Measurements from ENCODE around the gene AJM1. TPM values are rescaled to one million over a fixed set of nuclear protein-coding genes. Genes with fewer than 3 reads are reported as not detected.

AJM1 gene
- total and polyA plus RNA-seq, 2 donors (not counting 1 experiment from before 2014, with no cell fraction given): 1.7 to 2.9 TPM

GRCh38 chr9:136821826-136822544 lies 20.3 kb upstream of the AJM1 start:
- ChIA-PET POLR2A (interaction anchor here (1.1 kb wide), 1 partner anchor 10 kb away, joined by 3 read pairs; no protein-coding TSS in a partner anchor), CTCF (interaction anchor here (0.6 kb wide), 1 partner anchor 105 kb away, joined by 5 read pairs; no protein-coding TSS in a partner anchor)
- Histone ChIP-seq H3K4me1 (ENCODE audit: control insufficient read depth in 2 of 2, insufficient read depth in 2 of 2, low read length in 2 of 2) (peaks cover 0 to 4% of the 10 kb centered on the region in 2 donors), H2AFZ (ENCODE audit: insufficient read depth, low read depth, low read length, poor library complexity, severe bottlenecking) (no peak overlapping the region), H3K27ac (ENCODE audit: low read length in 2 of 2) (no peak overlapping the region), H3K4me2 (replicated peaks; ENCODE audit: low read depth, low read length, poor library complexity, severe bottlenecking) (no peak overlapping the region), H3K36me3 (replicated peaks in 1 of 2; ENCODE audit: control extremely low read depth in 1 of 2, control insufficient read depth in 1 of 2, extremely low read depth in 1 of 2, insufficient read depth in 2 of 2, low read length in 1 of 2) (peaks cover 2 to 17% of the 10 kb centered on the region in 2 experiments), H3K9ac (ENCODE audit: low read length) (no peak overlapping the region), H4K20me1 (ENCODE audit: control insufficient read depth, insufficient read depth, low read length, poor library complexity, severe bottlenecking) (peaks cover 47% of the 10 kb centered on the region), H3K27me3 (replicated peaks in 1 of 4; ENCODE audit: control extremely low read depth in 1 of 4, control insufficient read depth in 3 of 4, insufficient read depth in 4 of 4, low read length in 3 of 4) (no peaks in the 10 kb centered on the region), H3K9me3 (ENCODE audit: control extremely low read depth in 1 of 3, control insufficient read depth in 2 of 3, insufficient read depth in 1 of 3, low read length in 2 of 3) (no peaks in the 10 kb centered on the region), H3K79me2 (ENCODE audit: control insufficient read depth, insufficient read depth, low read length) (peaks cover 12% of the 10 kb centered on the region), H3K4me3 (ENCODE audit: control extremely low read depth in 1 of 5, extremely low read depth in 1 of 5, insufficient read depth in 1 of 5, low read depth in 2 of 5, low read length in 4 of 5) (no peak overlapping the region)
- DNase-seq (no peak), ATAC-seq (ENCODE audit: low read depth) (no peak)
- TF ChIP-seq EZH2 (IDR thresholded peaks at IDR 0.05; ENCODE audit: borderline replicate concordance, insufficient read depth, low read depth, low read length, poor library complexity, severe bottlenecking) (no peak), CTCF (IDR thresholded peaks at IDR 0.05) (no peak)
- Mint-ChIP-seq H3K4me1 (peaks cover 5% of the 10 kb centered on the region), H3K27ac (no peak overlapping the region), H3K27me3 (no peaks in the 10 kb centered on the region), H3K4me3 (no peak overlapping the region), H3K9me3 (ENCODE audit: insufficient read depth) (no peaks in the 10 kb centered on the region)
- intact Hi-C loops (cut with micrococcal nuclease): no loop called here
- WGBS (ENCODE audit: insufficient coverage): 92% methylated on average over 35 of the region's 42 CpGs
